GM12801 (cell line): ENCODE measurements around the gene RAB26.

ENCODE experiments used
- TF ChIP-seq, protein P1 (sequence below): IDR thresholded peaks from one replicate; pipeline ENCODE4 v1.5.1; 2011; ENCODE audit warnings: control low read depth; ENCODE audit not compliant: insufficient read length; ENCODE audit errors: extremely low read depth

RAB26 gene

DNA sequence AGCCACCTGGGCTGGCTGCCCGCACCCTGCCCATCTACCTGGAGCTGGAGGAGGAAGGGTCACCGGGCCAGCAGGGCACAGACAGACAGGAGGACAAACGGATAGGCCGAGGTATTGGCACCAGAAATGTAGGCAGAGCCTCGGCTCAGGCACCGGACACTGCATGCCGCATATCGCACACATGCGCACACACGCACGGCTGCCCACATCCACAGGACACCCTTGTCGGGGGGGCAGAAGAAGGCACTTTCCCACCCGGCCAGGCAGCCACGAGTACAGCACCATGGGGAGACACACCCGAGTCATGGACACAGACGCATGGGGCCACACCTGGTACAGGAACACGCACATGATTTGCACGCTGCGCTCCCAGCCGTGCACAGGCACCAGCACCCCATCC, 33.5 kb downstream of the RAB26 start:
- TF ChIP-seq, protein P1, sequence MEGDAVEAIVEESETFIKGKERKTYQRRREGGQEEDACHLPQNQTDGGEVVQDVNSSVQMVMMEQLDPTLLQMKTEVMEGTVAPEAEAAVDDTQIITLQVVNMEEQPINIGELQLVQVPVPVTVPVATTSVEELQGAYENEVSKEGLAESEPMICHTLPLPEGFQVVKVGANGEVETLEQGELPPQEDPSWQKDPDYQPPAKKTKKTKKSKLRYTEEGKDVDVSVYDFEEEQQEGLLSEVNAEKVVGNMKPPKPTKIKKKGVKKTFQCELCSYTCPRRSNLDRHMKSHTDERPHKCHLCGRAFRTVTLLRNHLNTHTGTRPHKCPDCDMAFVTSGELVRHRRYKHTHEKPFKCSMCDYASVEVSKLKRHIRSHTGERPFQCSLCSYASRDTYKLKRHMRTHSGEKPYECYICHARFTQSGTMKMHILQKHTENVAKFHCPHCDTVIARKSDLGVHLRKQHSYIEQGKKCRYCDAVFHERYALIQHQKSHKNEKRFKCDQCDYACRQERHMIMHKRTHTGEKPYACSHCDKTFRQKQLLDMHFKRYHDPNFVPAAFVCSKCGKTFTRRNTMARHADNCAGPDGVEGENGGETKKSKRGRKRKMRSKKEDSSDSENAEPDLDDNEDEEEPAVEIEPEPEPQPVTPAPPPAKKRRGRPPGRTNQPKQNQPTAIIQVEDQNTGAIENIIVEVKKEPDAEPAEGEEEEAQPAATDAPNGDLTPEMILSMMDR = no peak

- TF ChIP-seq, protein P1 = no peak
These were observed 35.2 kb downstream of the RAB26 start for GRCh38 chr16:2183671-2184070.

DNA sequence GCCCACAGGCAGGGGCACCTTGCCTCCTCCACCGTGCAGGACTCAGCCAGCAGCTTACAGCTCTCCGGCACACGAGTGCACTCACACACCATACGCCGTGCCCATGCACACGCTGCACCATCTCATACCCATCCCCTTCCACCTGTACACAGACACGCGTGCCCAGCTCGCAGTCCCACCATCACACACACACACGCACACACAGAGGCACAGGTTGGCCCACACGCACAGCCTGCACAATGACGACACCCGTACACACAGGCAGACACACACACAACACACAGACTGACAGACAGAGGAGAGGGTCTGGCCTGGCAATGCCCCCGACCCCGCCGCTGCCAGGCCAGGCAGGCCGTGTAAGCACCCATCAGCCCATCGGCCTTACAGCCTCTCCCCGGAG, 35.9 kb downstream of the RAB26 start:
- TF ChIP-seq, protein P1 = no peak

DNA sequence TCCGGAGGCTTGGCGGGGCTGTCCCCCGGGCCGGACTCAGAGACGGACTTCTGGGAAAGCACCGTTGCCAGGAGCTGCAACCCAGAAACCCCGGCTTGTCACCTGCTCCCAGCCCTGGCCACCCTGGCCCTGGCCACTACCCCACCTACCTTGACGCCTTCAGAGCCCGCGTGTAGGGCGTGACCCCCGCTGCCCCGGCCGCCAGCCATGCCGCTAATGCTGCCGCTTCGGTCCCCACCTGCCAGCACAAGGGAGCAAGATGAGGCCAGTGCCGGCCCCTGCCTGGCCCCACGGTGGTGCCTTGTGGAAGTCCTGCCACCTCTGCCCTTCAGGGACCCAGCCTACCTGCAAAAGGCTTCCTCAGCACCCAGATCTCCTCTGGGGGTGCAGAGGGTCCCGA, 36.5 kb downstream of the RAB26 start:
- TF ChIP-seq, protein P1 = no peak

DNA sequence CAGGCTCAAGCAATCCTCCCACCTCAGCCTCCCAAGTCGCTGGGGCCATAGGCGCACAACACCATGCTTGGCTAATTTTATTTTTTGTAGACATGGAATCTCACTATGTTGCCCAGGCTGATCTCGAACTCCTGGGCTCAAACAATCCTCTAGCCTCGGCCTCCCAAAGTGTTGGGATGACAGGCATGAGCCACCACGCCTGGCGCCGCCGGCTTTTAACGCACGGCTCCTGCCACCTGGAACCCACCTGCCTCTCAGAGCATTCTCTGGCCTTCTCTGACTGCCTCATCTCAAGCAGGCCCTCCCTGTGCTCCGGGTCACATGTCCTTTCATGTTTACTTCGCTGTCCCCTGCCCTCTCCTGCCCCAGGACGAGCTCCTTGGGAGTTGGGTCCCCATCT, 37.6 kb downstream of the RAB26 start:
- TF ChIP-seq, protein P1 = no peak

DNA sequence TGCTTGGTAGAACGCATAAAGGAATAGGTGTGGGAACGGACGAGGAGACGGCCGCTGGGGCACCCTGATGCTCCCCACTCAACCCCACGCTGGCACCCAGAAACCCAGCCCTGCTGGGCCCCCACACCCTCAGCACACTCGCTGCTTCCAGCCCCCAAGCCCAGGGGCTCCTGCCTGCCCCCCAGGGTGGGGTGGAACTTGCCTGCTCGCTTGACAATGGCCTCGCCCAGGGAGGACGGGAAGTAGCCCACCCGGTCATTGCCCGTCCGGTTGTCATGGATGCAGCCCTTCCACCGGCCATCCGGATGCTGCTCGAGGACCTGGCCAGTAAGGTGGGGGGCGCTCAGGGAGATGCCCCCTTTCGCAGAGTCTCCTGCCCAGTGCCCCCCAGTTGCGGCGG, 38.1 kb downstream of the RAB26 start:
- TF ChIP-seq, protein P1 = no peak

GRCh38 chr16:2187212-2187611, 38.8 kb downstream of the RAB26 start:
- TF ChIP-seq, protein P1 = no peak

DNA sequence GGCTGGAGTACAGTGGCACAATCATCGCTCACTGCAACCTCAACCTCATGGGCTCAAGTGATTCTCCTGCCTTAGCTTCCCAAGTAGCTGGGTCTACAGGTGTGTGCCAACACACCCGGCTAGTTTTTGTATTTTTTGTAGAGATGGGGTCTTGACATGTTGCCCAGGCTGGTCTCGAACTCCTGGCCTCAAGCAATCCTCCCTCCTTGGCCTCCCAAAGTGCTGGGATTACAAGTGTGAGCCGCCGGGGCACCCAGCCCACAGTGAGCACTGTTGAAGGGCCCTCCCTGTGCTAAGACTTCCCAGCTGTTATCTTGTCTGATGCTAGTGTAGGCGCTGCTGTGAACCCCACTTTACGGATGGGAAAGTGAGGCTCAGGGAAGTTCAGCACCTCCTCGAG, 40.0 kb downstream of the RAB26 start:
- TF ChIP-seq, protein P1 = no peak
